Neural cell (in vitro differentiated cells): Measurements from ENCODE around the gene RXFP4. TPM values are rescaled to one million over a fixed set of nuclear protein-coding genes. Genes with fewer than 3 reads are reported as not detected.
"Not testable (repeated sequence)": the region's sequence is repeated elsewhere in the genome, so short reads cannot be mapped to it uniquely, and the experiment has no call there.

Source experiments
- H2AFZ ChIP-seq: fragments of 200-600, 300-800 bp; sonication (generic), shearing (Covaris generic); 2 replicates; pipeline ENCODE4 v1.6.0; 2014; ENCODE audit warnings: low read depth, mild to moderate bottlenecking, antibody characterized with exemption, low read length, moderate library complexity
- H3F3A ChIP-seq: fragments of 200-600 bp; shearing (Covaris generic); 2 replicates; pipeline ENCODE4 v1.6.1; 2016; ENCODE audit warnings: mild to moderate bottlenecking, moderate library complexity, mixed read lengths, antibody characterized with exemption, low read length; ENCODE audit not compliant: insufficient read depth, poor library complexity, severe bottlenecking
- H3K27ac ChIP-seq: fragments of 200-600, 300-800 bp; sonication (generic), shearing (Covaris generic); 2 replicates; pipeline ENCODE4 v1.5.1; 2014; ENCODE audit warnings: mild to moderate bottlenecking, low read length, moderate library complexity
- H3K27me3 ChIP-seq: fragments of 300-800, 200-600 bp; sonication (generic), shearing (Covaris generic); 2 replicates; pipeline ENCODE4 v1.6.0; 2014; ENCODE audit warnings: mild to moderate bottlenecking, low read depth, low read length, moderate library complexity; ENCODE audit not compliant: insufficient read depth
- H3K36me3 ChIP-seq: fragments of 300-800, 200-600 bp; sonication (generic), shearing (Covaris generic); 2 replicates; pipeline ENCODE4 v1.5.1; 2014; ENCODE audit warnings: mild to moderate bottlenecking, antibody characterized with exemption, low read length, moderate library complexity; ENCODE audit not compliant: insufficient read depth
- H3K4me2 ChIP-seq: fragments of 300-800, 200-600 bp; sonication (generic), shearing (Covaris generic); 2 replicates; pipeline ENCODE4 v1.6.0; 2014; ENCODE audit warnings: mild to moderate bottlenecking, low read length
- H3K4me3 ChIP-seq: fragments of 300-800, 200-600 bp; sonication (generic), shearing (Covaris generic); 2 replicates; pipeline ENCODE4 v1.5.1; 2014; ENCODE audit warnings: mild to moderate bottlenecking, low read length, moderate library complexity
- H3K79me2 ChIP-seq: fragments of 200-600 bp; shearing (Covaris generic); replicated peaks from 2 replicates; pipeline ENCODE4 v1.6.0; 2014; ENCODE audit warnings: mild to moderate bottlenecking, low read length, moderate library complexity; ENCODE audit not compliant: insufficient read depth
- H3K9ac ChIP-seq: fragments of 300-800, 200-600 bp; sonication (generic), shearing (Covaris generic); 2 replicates; pipeline ENCODE4 v1.6.1; 2016; ENCODE audit warnings: mild to moderate bottlenecking, low read length, mixed read lengths
- H3K9me2 ChIP-seq: fragments of 200-600 bp; shearing (Covaris generic); 2 replicates; pipeline ENCODE4 v1.6.1; 2016; ENCODE audit warnings: mild to moderate bottlenecking, low read length, mixed read lengths; ENCODE audit not compliant: insufficient read depth
- H3K9me3 ChIP-seq: fragments of 200-600, 300-800 bp; sonication (generic), shearing (Covaris generic); 2 replicates; pipeline ENCODE4 v1.6.1; 2016; ENCODE audit warnings: mild to moderate bottlenecking, mixed run types, low read length, moderate library complexity, mixed read lengths
- H4K20me1 ChIP-seq: fragments of 200-600 bp; shearing (Covaris generic); 2 replicates; pipeline ENCODE4 v1.6.1; 2016; ENCODE audit warnings: mild to moderate bottlenecking, mixed run types; ENCODE audit not compliant: insufficient read depth
- CTCF ChIP-seq: fragments of 450-650 bp; IDR thresholded peaks from 2 replicates; pipeline ENCODE4 v1.5.1; 2014; ENCODE audit warnings: antibody characterized with exemption, mild to moderate bottlenecking, moderate library complexity; ENCODE audit not compliant: poor library complexity, severe bottlenecking
- EP300 ChIP-seq: fragments of 450-650 bp; conservative IDR thresholded peaks from 2 replicates; pipeline ENCODE4 v1.6.1; 2014; ENCODE audit warnings: antibody characterized with exemption, mild to moderate bottlenecking, moderate library complexity; ENCODE audit not compliant: poor library complexity, severe bottlenecking
- EZH2 ChIP-seq: fragments of 200-600, 300-800 bp; shearing (Covaris generic), sonication (generic); IDR thresholded peaks from 2 replicates; pipeline ENCODE4 v1.6.1; 2014; ENCODE audit warnings: antibody characterized with exemption, low read length, borderline replicate concordance, mild to moderate bottlenecking; ENCODE audit not compliant: insufficient read depth, poor library complexity, severe bottlenecking
- MXI1 ChIP-seq: fragments of 450-650 bp; conservative IDR thresholded peaks from 2 replicates; pipeline ENCODE4 v1.6.1; 2014; ENCODE audit warnings: antibody characterized with exemption, mild to moderate bottlenecking; ENCODE audit not compliant: poor library complexity, severe bottlenecking
- POLR2AphosphoS5 ChIP-seq: IDR thresholded peaks from 2 replicates; pipeline ENCODE4 v1.6.1; 2012
- RAD21 ChIP-seq: fragments of 450-650 bp; conservative IDR thresholded peaks from 2 replicates; pipeline ENCODE4 v1.6.1; 2014; ENCODE audit warnings: antibody characterized with exemption, mild to moderate bottlenecking, moderate library complexity
- SMC3 ChIP-seq: fragments of 450-650 bp; conservative IDR thresholded peaks from 2 replicates; pipeline ENCODE4 v1.6.1; 2014; ENCODE audit warnings: antibody characterized with exemption, mild to moderate bottlenecking, moderate library complexity; ENCODE audit not compliant: poor library complexity
- TAF1 ChIP-seq: IDR thresholded peaks from 2 replicates; pipeline ENCODE4 v1.6.1; 2012; ENCODE audit warnings: low read depth
- polyA plus RNA-seq: library from polyadenylated mRNA; depleted of rRNA; stranded (reverse); fragments of >200 nt; gene quantifications from 2 replicates; pipeline ENCODE4 v1.2.3, GENCODE V29; 2014
- TF ChIP-seq, protein P1 (sequence below): IDR thresholded peaks from 2 replicates; pipeline ENCODE4 v1.6.1; 2012; ENCODE audit warnings: borderline replicate concordance

Gene RXFP4
- polyA plus RNA-seq, 1 donor from 2014 or later, result not detected

- not testable (repeated sequence) for H3K36me3 ChIP-seq, H3K4me2 ChIP-seq, H2AFZ ChIP-seq, H3K9me3 ChIP-seq, H3K27ac ChIP-seq, H3K27me3 ChIP-seq, H3K79me2 ChIP-seq, H3F3A ChIP-seq, H3K9ac ChIP-seq, H4K20me1 ChIP-seq, H3K9me2 ChIP-seq, H3K4me3 ChIP-seq
Measured at GRCh38 chr1:155895617-155896016, 45.8 kb upstream of the RXFP4 start.

- H3K27me3 ChIP-seq, H4K20me1 ChIP-seq, H3K79me2 ChIP-seq, H3K4me2 ChIP-seq, H3K9me3 ChIP-seq, H3K9ac ChIP-seq, H3K4me3 ChIP-seq, H2AFZ ChIP-seq, H3K36me3 ChIP-seq, H3K27ac ChIP-seq, H3K9me2 ChIP-seq, H3F3A ChIP-seq: not testable (repeated sequence)
Measured at GRCh38 chr1:155896476-155896875, 45.0 kb upstream of the RXFP4 start.

- H3K9me3 ChIP-seq, result no peaks in the 10 kb centered on the region
- no peaks in the 10 kb centered on the region for H3F3A ChIP-seq
- TF ChIP-seq TAF1, result no peak
- no peak for TF ChIP-seq SMC3
- TF ChIP-seq EZH2, result no peak
- TF ChIP-seq POLR2AphosphoS5, result no peak
- TF ChIP-seq RAD21, result no peak
- no peak for TF ChIP-seq CTCF
- TF ChIP-seq EP300, result no peak
- no peak for TF ChIP-seq MXI1
- TF ChIP-seq, protein P1, sequence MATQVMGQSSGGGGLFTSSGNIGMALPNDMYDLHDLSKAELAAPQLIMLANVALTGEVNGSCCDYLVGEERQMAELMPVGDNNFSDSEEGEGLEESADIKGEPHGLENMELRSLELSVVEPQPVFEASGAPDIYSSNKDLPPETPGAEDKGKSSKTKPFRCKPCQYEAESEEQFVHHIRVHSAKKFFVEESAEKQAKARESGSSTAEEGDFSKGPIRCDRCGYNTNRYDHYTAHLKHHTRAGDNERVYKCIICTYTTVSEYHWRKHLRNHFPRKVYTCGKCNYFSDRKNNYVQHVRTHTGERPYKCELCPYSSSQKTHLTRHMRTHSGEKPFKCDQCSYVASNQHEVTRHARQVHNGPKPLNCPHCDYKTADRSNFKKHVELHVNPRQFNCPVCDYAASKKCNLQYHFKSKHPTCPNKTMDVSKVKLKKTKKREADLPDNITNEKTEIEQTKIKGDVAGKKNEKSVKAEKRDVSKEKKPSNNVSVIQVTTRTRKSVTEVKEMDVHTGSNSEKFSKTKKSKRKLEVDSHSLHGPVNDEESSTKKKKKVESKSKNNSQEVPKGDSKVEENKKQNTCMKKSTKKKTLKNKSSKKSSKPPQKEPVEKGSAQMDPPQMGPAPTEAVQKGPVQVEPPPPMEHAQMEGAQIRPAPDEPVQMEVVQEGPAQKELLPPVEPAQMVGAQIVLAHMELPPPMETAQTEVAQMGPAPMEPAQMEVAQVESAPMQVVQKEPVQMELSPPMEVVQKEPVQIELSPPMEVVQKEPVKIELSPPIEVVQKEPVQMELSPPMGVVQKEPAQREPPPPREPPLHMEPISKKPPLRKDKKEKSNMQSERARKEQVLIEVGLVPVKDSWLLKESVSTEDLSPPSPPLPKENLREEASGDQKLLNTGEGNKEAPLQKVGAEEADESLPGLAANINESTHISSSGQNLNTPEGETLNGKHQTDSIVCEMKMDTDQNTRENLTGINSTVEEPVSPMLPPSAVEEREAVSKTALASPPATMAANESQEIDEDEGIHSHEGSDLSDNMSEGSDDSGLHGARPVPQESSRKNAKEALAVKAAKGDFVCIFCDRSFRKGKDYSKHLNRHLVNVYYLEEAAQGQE, result no peak
- H3K79me2 ChIP-seq, result no peaks in the 10 kb centered on the region
- H3K4me2 ChIP-seq, result no peak overlapping the region
- peaks cover 9% of the 10 kb centered on the region for H3K36me3 ChIP-seq
- no peaks in the 10 kb centered on the region for H4K20me1 ChIP-seq
- no peak overlapping the region for H3K9ac ChIP-seq
- no peak overlapping the region for H2AFZ ChIP-seq
- H3K27me3 ChIP-seq, result no peaks in the 10 kb centered on the region
- H3K27ac ChIP-seq, result no peak overlapping the region
- H3K9me2 ChIP-seq, result no peaks in the 10 kb centered on the region
- H3K4me3 ChIP-seq, result no peak overlapping the region
Measured at GRCh38 chr1:155897746-155898145, 43.7 kb upstream of the RXFP4 start.
